Activated naive CD4-positive, alpha-beta T cell treated with anti-CD3 and anti-CD28 coated beads, Interleukin-2, amount 10 ng/mL, durations not matched to agents 7 days and 5 days (primary cell): ENCODE measurements around the gene MYO5C.

ENCODE experiments used
- CTCF ChIA-PET: fragments of 350-600 bp; sonication (Branson Sonifier 250); formaldehyde crosslinking; loops from one replicate; lab custom pipeline; 2021; ENCODE audit warnings: antibody characterized with exemption; lab: Charles Lee
- DNase-seq: peaks from one replicate; pipeline ENCODE4 v3.0.0-alpha.2; 2020
- H3K27ac Mint-ChIP-seq: one replicate; pipeline ENCODE4 v1.8.0; 2021; ENCODE audit warnings: mild to moderate bottlenecking, moderate library complexity, mixed read lengths
- H3K27me3 Mint-ChIP-seq: one replicate; pipeline ENCODE4 v1.8.0; 2021; ENCODE audit warnings: mild to moderate bottlenecking, mixed read lengths
- H3K36me3 Mint-ChIP-seq: one replicate; pipeline ENCODE4 v1.8.0; 2021; ENCODE audit warnings: mixed read lengths
- H3K4me1 Mint-ChIP-seq: one replicate; pipeline ENCODE4 v1.8.0; 2021; ENCODE audit warnings: mixed read lengths
- H3K4me3 Mint-ChIP-seq: one replicate; pipeline ENCODE4 v1.8.0; 2021; ENCODE audit warnings: mild to moderate bottlenecking, moderate library complexity, mixed read lengths
- H3K9me3 Mint-ChIP-seq: one replicate; pipeline ENCODE4 v1.8.0; 2021; ENCODE audit warnings: mixed read lengths

Gene MYO5C

DNA sequence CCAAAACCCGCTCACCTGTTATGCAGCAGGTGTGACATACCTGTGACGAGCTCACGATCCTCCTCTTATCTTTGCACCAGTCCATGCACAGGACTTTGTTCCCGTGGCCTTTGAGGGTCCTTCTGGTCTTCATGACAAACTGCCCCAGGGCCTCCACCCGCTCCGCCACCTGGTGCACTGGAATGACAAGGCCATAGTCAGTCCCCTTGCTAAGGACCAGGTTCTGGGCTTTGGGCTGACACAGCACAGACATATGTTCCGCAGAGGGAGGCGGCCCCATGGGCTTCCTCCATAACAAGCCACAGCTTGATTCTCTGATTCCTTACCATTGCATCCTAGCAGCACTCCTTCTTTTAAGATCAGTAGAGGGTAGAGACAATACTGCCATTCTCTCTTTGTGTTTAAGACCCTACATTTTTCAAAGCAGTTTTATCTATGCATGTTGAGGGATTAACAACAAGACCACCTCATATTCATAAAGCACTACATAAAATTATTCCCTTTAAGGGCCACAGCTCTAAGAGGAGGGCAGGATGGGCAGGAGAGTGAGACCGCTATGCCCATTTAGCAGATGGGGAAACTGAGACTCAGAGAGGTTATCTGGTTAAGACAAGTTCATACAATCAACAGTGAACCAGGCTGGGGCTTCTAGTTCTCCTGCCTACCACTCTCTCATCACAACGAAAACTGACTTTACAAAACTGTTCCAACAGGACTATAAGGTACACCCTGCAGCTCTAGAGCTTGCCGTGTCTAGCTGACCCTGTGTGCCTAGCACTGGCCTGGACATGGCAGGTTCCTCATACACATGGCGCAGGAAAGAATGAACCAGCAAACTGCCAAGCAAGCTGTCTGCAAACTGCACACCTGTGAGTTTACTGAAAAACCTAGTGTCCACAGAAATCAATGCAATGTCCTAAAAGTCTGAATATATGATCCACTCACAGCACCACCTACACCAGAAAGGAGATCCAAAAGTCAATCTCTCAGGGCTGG lies 141.4 kb downstream of the MYO5C start:
- H3K27ac Mint-ChIP-seq: no peak overlapping the region
- CTCF ChIA-PET: interaction anchor here (0.7 to 2.3 kb wide), 7 partner anchors 10 to 108 kb away, joined by 3 to 10 read pairs (median 3); no protein-coding TSS in a partner anchor
- no peaks in the 10 kb centered on the region for H3K27me3 Mint-ChIP-seq
- no peak overlapping the region for H3K4me3 Mint-ChIP-seq
- no peaks in the 10 kb centered on the region for H3K9me3 Mint-ChIP-seq
- no peak for DNase-seq
- no peaks in the 10 kb centered on the region for H3K4me1 Mint-ChIP-seq
- peaks cover 22% of the 10 kb centered on the region for H3K36me3 Mint-ChIP-seq

DNA sequence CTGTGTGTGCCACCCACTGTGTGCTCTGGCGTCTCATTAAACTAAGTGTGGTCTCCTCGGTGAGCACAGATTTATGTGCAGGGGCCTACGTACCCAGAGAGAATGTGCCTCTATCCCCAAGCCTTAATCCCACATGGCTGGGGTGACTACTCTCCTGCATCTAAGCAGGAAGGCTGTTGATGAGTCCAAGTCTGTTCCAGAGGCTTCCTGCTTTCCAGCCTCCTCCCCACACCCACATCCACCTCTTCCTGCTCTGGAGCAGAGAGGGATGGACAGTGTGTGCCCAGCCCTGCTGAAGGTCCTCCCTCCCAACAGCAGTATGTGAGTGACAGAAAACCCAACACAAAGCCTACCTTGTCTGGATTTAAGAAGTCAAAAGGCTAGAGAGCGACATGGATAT lies 144.3 kb downstream of the MYO5C start:
- no peaks in the 10 kb centered on the region for H3K9me3 Mint-ChIP-seq
- H3K36me3 Mint-ChIP-seq: peaks cover 34% of the 10 kb centered on the region
- H3K4me1 Mint-ChIP-seq: no peaks in the 10 kb centered on the region
- no peak overlapping the region for H3K4me3 Mint-ChIP-seq
- H3K27me3 Mint-ChIP-seq: no peaks in the 10 kb centered on the region
- no peak overlapping the region for H3K27ac Mint-ChIP-seq
- DNase-seq: no peak
- CTCF ChIA-PET: no interaction called here

DNA sequence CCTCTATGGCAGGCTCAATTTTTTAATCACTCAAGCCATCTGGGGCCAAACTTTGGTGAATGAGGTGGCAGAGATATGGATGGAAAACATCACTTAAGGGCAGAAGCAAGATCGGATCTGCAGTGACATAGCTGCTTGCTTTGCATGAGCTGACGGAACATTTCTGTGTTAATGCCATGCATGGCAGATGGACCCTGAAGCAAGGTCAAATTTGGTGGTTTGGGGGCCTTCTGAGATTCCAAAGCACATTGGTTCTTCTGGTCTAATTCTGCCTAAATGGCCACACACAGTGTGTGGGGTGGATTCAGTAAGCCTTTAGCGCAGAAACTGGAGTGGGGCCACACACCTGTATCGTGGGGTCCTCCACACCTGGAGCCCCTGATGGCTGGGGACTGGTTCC lies 144.7 kb downstream of the MYO5C start:
- CTCF ChIA-PET: no interaction called here
- no peak overlapping the region for H3K27ac Mint-ChIP-seq

DNA sequence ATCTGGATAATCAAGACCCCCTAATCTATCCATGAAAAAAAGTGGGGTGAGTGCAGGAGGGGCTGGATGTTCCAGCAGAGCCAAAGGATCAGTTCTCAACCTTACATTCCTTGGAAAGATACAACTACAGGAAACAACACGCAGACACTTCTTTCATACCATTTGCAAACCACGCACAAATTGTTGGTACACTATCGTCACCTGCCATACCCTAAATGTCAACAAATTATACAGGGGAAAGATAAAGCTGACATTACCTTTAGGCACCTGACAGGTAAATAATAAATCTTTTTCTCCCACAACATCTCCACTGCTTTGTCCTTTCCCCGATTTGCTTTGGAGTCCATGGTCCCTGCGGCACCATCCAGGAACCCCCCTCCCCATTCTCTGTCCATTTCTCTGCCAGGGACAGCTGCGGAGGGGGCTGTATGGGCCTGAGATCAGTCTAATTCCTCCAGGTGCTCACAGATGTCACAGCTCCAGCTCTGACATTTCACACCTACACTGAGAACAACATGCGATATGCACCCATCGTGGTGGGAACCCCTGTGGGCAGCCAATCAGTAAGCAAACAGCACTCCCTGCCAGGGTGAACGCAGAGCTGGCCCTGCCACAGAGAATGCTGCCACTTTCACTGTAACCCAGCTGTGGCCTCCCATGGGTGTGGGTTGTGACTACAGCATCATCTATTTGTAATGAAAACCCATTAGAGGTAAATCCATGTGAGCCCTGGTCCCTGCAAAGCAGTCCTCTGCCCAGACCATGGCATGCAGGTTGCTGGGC lies 145.4 kb downstream of the MYO5C start:
- no peaks in the 10 kb centered on the region for H3K27me3 Mint-ChIP-seq
- no peaks in the 10 kb centered on the region for H3K4me1 Mint-ChIP-seq
- no peak for DNase-seq
- peaks cover 37% of the 10 kb centered on the region for H3K36me3 Mint-ChIP-seq
- H3K4me3 Mint-ChIP-seq: no peak overlapping the region
- no peak overlapping the region for H3K27ac Mint-ChIP-seq
- CTCF ChIA-PET: interaction anchor here (0.5 to 1.5 kb wide), 2 partner anchors 11 to 153 kb away, joined by 3 to 5 read pairs; no protein-coding TSS in a partner anchor
- no peaks in the 10 kb centered on the region for H3K9me3 Mint-ChIP-seq

More for the DNA sequence above, 144.7 kb downstream of the MYO5C start:
- no peaks in the 10 kb centered on the region for H3K27me3 Mint-ChIP-seq
- no peaks in the 10 kb centered on the region for H3K4me1 Mint-ChIP-seq
- DNase-seq: no peak
- H3K9me3 Mint-ChIP-seq: no peaks in the 10 kb centered on the region
- no peak overlapping the region for H3K4me3 Mint-ChIP-seq
- H3K36me3 Mint-ChIP-seq: peaks cover 37% of the 10 kb centered on the region

DNA sequence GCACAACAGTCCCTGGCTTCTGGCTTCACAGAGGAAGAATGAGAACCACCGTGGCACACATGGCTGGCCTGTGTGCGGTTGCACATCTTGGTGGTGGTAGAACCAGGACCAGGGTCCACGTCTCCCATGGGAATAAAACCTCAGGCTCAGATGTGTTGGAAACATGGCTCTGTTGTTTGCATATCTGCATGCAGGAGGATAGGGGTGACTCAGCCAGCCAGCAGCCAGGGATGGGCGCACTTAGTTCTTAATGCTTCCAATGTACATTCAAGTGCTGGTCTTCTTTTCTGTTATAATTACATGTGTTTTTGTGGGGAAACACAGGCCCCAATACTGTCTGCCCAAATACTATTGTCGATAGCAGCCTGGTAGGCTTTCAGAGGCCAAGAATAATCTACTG lies 147.2 kb downstream of the MYO5C start:
- CTCF ChIA-PET: interaction anchor here (1.0 kb wide), 1 partner anchor 9 kb away, joined by 3 read pairs; no protein-coding TSS in a partner anchor
- Mint-ChIP-seq H3K27ac (no peak overlapping the region), H3K4me1 (no peaks in the 10 kb centered on the region), H3K36me3 (peaks cover 44% of the 10 kb centered on the region), H3K9me3 (no peaks in the 10 kb centered on the region), H3K4me3 (no peak overlapping the region), H3K27me3 (no peaks in the 10 kb centered on the region)
- no peak for DNase-seq

DNA sequence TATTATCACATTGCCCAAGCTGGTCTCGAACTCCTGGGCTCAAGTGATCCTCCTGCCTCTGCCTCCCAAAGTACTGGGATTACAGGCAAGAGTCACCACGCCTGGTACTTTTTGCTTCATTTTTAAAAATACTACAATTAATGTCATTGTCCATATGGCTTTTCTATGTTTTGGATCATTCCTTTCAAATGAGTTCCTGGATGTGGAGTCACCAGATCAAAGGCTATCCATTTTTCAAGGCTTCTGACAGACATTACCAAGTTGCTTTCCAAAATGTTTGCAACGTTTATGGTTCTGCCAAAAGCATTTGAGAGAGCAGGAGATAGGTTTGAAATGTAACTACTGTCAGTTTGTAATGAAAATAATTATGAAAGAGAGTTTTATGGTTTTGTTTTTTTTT lies 148.8 kb downstream of the MYO5C start:
- CTCF ChIA-PET: no interaction called here
- Mint-ChIP-seq H3K36me3 (peaks cover 40% of the 10 kb centered on the region), H3K4me1 (no peaks in the 10 kb centered on the region), H3K27ac (no peak overlapping the region), H3K4me3 (no peak overlapping the region), H3K27me3 (no peaks in the 10 kb centered on the region), H3K9me3 (no peaks in the 10 kb centered on the region)
- no peak for DNase-seq

DNA sequence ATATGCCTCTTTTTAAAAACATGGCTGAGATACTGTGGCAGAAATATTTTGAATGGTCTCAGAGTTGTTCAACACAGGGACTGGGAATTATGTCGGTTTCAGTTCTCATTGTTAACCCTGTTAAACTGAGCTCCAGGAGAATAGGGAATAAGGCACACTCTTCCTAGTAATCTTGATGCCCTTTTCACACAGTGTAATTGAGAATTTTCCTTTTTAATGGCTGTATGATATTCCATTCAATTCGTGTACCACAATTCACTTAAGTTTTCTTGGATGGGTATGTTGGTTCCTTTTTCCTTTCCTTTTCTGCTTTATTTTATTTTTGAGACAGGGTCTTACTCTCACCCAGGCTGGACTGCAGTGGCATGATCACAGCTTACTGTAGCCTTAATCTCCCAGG lies 149.3 kb downstream of the MYO5C start:
- DNase-seq: no peak
- Mint-ChIP-seq H3K27me3 (no peaks in the 10 kb centered on the region), H3K36me3 (peaks cover 40% of the 10 kb centered on the region), H3K27ac (no peak overlapping the region), H3K4me3 (no peak overlapping the region), H3K9me3 (no peaks in the 10 kb centered on the region), H3K4me1 (no peaks in the 10 kb centered on the region)
- CTCF ChIA-PET: no interaction called here

DNA sequence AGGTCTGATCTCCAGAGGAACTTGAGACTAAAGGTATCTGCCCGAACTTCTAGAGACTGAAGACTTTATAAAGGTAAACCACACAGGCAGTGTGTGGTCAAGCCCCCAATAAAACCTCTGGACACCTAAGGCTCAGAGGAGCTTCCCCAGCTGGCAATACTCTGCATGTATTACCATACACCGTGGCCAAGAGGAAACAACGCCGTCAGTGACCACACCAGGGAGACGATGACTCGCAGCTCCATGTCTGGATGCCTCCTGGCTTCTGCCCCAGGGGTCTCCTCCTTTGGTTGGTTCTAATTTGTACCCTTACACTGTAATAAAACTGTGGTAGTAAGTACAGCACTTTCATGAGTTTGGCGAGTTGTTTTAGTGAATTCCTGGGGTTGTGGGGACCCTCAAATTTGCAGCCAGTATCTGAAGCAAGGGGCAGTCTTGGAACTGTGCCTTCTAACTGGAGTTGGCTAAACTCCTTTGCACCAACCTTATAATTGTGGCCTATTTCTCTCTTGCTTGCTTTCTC lies 150.9 kb downstream of the MYO5C start:
- CTCF ChIA-PET: interaction anchor here (1.5 to 1.7 kb wide), 2 partner anchors 14 to 18 kb away, joined by 4 to 6 read pairs; no protein-coding TSS in a partner anchor
- Mint-ChIP-seq H3K4me1 (no peaks in the 10 kb centered on the region), H3K36me3 (peaks cover 36% of the 10 kb centered on the region), H3K27me3 (no peaks in the 10 kb centered on the region), H3K4me3 (no peak overlapping the region), H3K9me3 (no peaks in the 10 kb centered on the region), H3K27ac (no peak overlapping the region)
- no peak for DNase-seq

DNA sequence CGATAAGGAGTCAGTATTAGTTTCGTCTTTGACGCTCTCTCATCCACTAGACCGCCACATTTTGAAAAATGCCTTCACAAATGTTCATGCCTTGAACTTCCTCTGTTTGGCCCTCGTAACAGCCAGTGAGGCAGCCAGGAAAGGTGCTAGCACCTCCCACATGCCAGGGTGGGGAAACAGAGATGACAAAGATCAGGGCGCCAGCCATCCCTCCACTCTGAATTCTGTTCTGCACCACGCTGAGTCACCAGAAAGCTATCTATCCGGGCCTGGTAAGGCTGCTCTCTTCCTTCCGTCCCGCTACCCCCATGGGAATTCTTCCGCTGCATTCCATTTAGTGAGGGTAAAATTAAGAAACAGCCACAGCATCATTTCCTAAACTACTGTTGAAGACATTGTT lies 151.7 kb downstream of the MYO5C start:
- H3K4me3 Mint-ChIP-seq: no peak overlapping the region
- no peak overlapping the region for H3K27ac Mint-ChIP-seq
- no peaks in the 10 kb centered on the region for H3K4me1 Mint-ChIP-seq
- CTCF ChIA-PET: interaction anchor here (1.7 kb wide), 1 partner anchor 14 kb away, joined by 4 read pairs; no protein-coding TSS in a partner anchor
- H3K9me3 Mint-ChIP-seq: no peaks in the 10 kb centered on the region
- DNase-seq: no peak
- peaks cover 32% of the 10 kb centered on the region for H3K36me3 Mint-ChIP-seq
- no peaks in the 10 kb centered on the region for H3K27me3 Mint-ChIP-seq
